Endothelial cell of umbilical vein (primary cell): Measurements from ENCODE around the gene ZSCAN29. TPM values are rescaled to one million over a fixed set of nuclear protein-coding genes. Genes with fewer than 3 reads are reported as not detected.

ENCODE experiments used
- BruUV-seq: library from RNA; stranded (reverse); fragments of 400-500 nt; replicated peaks from 2 replicates; lab custom pipeline; 2021; lab: Mats Ljungman, UMichigan
- CTCF ChIA-PET: fragments of 300-600, 350-600 bp; sonication (Branson Sonifier 250); formaldehyde crosslinking; loops from one replicate; lab custom pipeline; 2021; ENCODE audit warnings: antibody characterized with exemption, inconsistent platforms; lab: Charles Lee
- POLR2A ChIA-PET: fragments of 300-600, 350-600 bp; sonication (Branson Sonifier 250); formaldehyde crosslinking; loops from one replicate; lab custom pipeline; 2021; ENCODE audit warnings: antibody characterized with exemption, inconsistent platforms; lab: Charles Lee
- DNase-seq: peaks from one replicate; pipeline ENCODE4 v3.0.0-alpha.2; 2011; ENCODE audit warnings: low read depth, low spot score
- FAIRE-seq: peaks from 2 replicates; lab custom pipeline; 2011; peaks lifted over from hg19 to GRCh38; lab: Jason Lieb, UNC
- H2AFZ ChIP-seq: 2 replicates; pipeline ENCODE4 v1.6.0; 2012; ENCODE audit warnings: low read depth, low read length, control low read depth, inconsistent platforms
- H3K27ac ChIP-seq: 2 replicates; pipeline ENCODE4 v1.5.1; 2011; ENCODE audit warnings: low read depth, mild to moderate bottlenecking, control low read depth, low read length, moderate library complexity; ENCODE audit not compliant: insufficient read depth
- H3K27me3 ChIP-seq, 2 experiments: 2 replicates each; pipeline versions ENCODE4 v1.6.0 to v1.6.1; 2011; ENCODE audit warnings: low read length in 2 of 2, mixed read lengths in 1 of 2; ENCODE audit not compliant: control insufficient read depth in 2 of 2, insufficient read depth in 2 of 2
- H3K36me3 ChIP-seq, 2 experiments: 2 replicates in 1 of 2; 3 replicates in 1 of 2; pipeline ENCODE4 v1.5.1; 2011; ENCODE audit warnings: low read length in 2 of 2, mild to moderate bottlenecking in 1 of 2, moderate library complexity in 1 of 2; ENCODE audit not compliant: control insufficient read depth in 2 of 2, insufficient read depth in 2 of 2; ENCODE audit errors: extremely low read depth in 1 of 2
- H3K4me1 ChIP-seq: 3 replicates; pipeline ENCODE4 v1.5.1; 2011; ENCODE audit warnings: mild to moderate bottlenecking, low read length; ENCODE audit not compliant: control insufficient read depth, insufficient read depth; ENCODE audit errors: extremely low read depth
- H3K4me2 ChIP-seq: 2 replicates; pipeline ENCODE4 v1.6.1; 2011; ENCODE audit warnings: low read length, control low read depth, mixed read lengths; ENCODE audit not compliant: insufficient read depth
- H3K4me3 ChIP-seq, 3 experiments: fragments of 200-600 bp in 1 of 3; sonication (generic), shearing (Covaris generic) in 1 of 3; replicated peaks in 1 of 3; 2 replicates each; pipeline ENCODE4 v1.5.1; 2011 to 2016; ENCODE audit warnings: control low read depth in 3 of 3, low read length in 3 of 3, mild to moderate bottlenecking in 2 of 3, inconsistent platforms in 1 of 3, low read depth in 1 of 3, moderate library complexity in 1 of 3; ENCODE audit not compliant: insufficient read depth in 1 of 3
- H3K79me2 ChIP-seq: 2 replicates; pipeline ENCODE4 v1.6.0; 2012; ENCODE audit warnings: low read length, inconsistent platforms; ENCODE audit not compliant: control insufficient read depth, insufficient read depth
- H3K9ac ChIP-seq: replicated peaks from 2 replicates; pipeline ENCODE3; 2011; ENCODE audit warnings: low read length, control low read depth; ENCODE audit not compliant: insufficient read depth; ENCODE audit errors: extremely low read depth
- H3K9me1 ChIP-seq: replicated peaks from 3 replicates; pipeline ENCODE4 v1.6.0; 2011; ENCODE audit warnings: mild to moderate bottlenecking, low read length; ENCODE audit not compliant: control insufficient read depth, insufficient read depth; ENCODE audit errors: extremely low read depth
- H3K9me3 ChIP-seq: replicated peaks from 2 replicates; pipeline ENCODE4 v1.5.1; 2012; ENCODE audit warnings: low read length, inconsistent platforms; ENCODE audit not compliant: control insufficient read depth, insufficient read depth
- H4K20me1 ChIP-seq: replicated peaks from 2 replicates; pipeline ENCODE3; 2011; ENCODE audit warnings: mild to moderate bottlenecking, low read length; ENCODE audit not compliant: control insufficient read depth, insufficient read depth; ENCODE audit errors: extremely low read depth
- EZH2 ChIP-seq: IDR thresholded peaks from 2 replicates; pipeline ENCODE4 v1.6.1; 2012; ENCODE audit warnings: borderline replicate concordance, low read depth, mild to moderate bottlenecking, moderate library complexity, low read length, inconsistent platforms; ENCODE audit not compliant: severe bottlenecking
- FOS ChIP-seq: IDR thresholded peaks from 2 replicates; pipeline ENCODE4 v1.6.1; 2011; ENCODE audit warnings: mild to moderate bottlenecking, low read length, moderate library complexity, borderline replicate concordance; ENCODE audit not compliant: insufficient read depth
- GATA2 ChIP-seq: IDR thresholded peaks from 2 replicates; pipeline ENCODE4 v1.7.0; 2011; ENCODE audit warnings: low read depth, mild to moderate bottlenecking, moderate library complexity, mixed read lengths, low read length; ENCODE audit not compliant: insufficient read length, insufficient read depth
- JUN ChIP-seq: IDR thresholded peaks from 2 replicates; pipeline ENCODE4 v1.6.1; 2011; ENCODE audit warnings: borderline replicate concordance, low read depth; ENCODE audit not compliant: insufficient read length, insufficient read depth
- MAX ChIP-seq: IDR thresholded peaks from 2 replicates; pipeline ENCODE4 v1.6.1; 2011; ENCODE audit not compliant: insufficient read depth, insufficient read length
- MYC ChIP-seq: IDR thresholded peaks from one replicate; pipeline ENCODE4 v1.6.1; 2011; ENCODE audit warnings: mild to moderate bottlenecking, low read depth, low read length
- POLR2A ChIP-seq: IDR thresholded peaks from 2 replicates; pipeline ENCODE4 v1.6.1; 2012; ENCODE audit warnings: low read depth, mild to moderate bottlenecking, control low read depth, low read length
- POLR2AphosphoS5 ChIP-seq: IDR thresholded peaks from 2 replicates; pipeline ENCODE4 v1.6.1; 2012; ENCODE audit warnings: low read depth, mild to moderate bottlenecking, control low read depth, low read length, moderate library complexity; ENCODE audit not compliant: insufficient read depth
- dilution Hi-C: fragments of 300-500 bp; cut with MboI; formaldehyde crosslinking; loops from one replicate; pipeline ENCODE4 v1.15.0; 2019; ENCODE audit warnings: low sequenced_read_pairs; ENCODE audit not compliant: extremely low pct_ligation_motif_present
- intact Hi-C: fragments of 100-400 bp; cut with micrococcal nuclease; formaldehyde crosslinking; loops from one replicate; pipeline ENCODE4 v1.10.0; 2022
- polyA plus RNA-seq, 4 experiments: library from polyadenylated mRNA; depleted of rRNA in 3 of 4; stranded (reverse) in 3 of 4; unstranded in 1 of 4; fragments of >200 nt; gene quantifications; 2 replicates each; pipeline versions ENCODE4 v1.2.1 to v1.2.3, GENCODE V29; 2011 to 2012; ENCODE audit warnings: missing spikeins in 1 of 4
- total RNA-seq: library from RNA; stranded (reverse); gene quantifications from 2 replicates; pipeline ENCODE4 v1.2.3, GENCODE V29; 2021
- TF ChIP-seq, protein P1 (sequence below), 2 donors: IDR thresholded peaks; 1 replicate in 1 of 2; 2 replicates in 1 of 2; pipeline ENCODE4 v1.5.1; 2011; ENCODE audit warnings: low read length in 2 of 2, mild to moderate bottlenecking in 2 of 2, moderate library complexity in 2 of 2, control low read depth in 1 of 2, inconsistent platforms in 1 of 2, low read depth in 1 of 2; ENCODE audit not compliant: insufficient read depth in 1 of 2; ENCODE audit errors: extremely low read depth in 1 of 2

Gene ZSCAN29
- total and polyA plus RNA-seq, 2 donors (not counting 3 experiments of a cell fraction or from before 2014, with no cell fraction given): 3.7 to 15.7 TPM

GRCh38 chr15:43412096-43412495 is 41.3 kb upstream of the ZSCAN29 start:
- no peak overlapping the region for H2AFZ ChIP-seq
- no peaks in the 10 kb centered on the region for H4K20me1 ChIP-seq
- no peaks in the 10 kb centered on the region for H3K9me3 ChIP-seq
- DNase-seq (no peak), FAIRE-seq (no peak)
- H3K36me3 ChIP-seq: peaks cover 20 to 42% of the 10 kb centered on the region in 2 experiments
- ChIA-PET POLR2A (no interaction called here), CTCF (interaction anchor here (0.8 kb wide), 1 partner anchor 56 kb away, joined by 3 read pairs; no protein-coding TSS in a partner anchor)
- no peak overlapping the region for H3K4me2 ChIP-seq
- TF ChIP-seq GATA2 (no peak), MAX (no peak), POLR2A (no peak), MYC (no peak), EZH2 (no peak), POLR2AphosphoS5 (no peak), FOS (no peak), JUN (no peak)
- TF ChIP-seq, protein P1, sequence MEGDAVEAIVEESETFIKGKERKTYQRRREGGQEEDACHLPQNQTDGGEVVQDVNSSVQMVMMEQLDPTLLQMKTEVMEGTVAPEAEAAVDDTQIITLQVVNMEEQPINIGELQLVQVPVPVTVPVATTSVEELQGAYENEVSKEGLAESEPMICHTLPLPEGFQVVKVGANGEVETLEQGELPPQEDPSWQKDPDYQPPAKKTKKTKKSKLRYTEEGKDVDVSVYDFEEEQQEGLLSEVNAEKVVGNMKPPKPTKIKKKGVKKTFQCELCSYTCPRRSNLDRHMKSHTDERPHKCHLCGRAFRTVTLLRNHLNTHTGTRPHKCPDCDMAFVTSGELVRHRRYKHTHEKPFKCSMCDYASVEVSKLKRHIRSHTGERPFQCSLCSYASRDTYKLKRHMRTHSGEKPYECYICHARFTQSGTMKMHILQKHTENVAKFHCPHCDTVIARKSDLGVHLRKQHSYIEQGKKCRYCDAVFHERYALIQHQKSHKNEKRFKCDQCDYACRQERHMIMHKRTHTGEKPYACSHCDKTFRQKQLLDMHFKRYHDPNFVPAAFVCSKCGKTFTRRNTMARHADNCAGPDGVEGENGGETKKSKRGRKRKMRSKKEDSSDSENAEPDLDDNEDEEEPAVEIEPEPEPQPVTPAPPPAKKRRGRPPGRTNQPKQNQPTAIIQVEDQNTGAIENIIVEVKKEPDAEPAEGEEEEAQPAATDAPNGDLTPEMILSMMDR (IDR thresholded peaks at IDR 0.05; ENCODE audit: extremely low read depth in 1 of 2, insufficient read depth in 1 of 2, low read depth in 1 of 2, low read length in 2 of 2): no peak
- H3K27me3 ChIP-seq: no peaks in the 10 kb centered on the region
- dilution Hi-C loops (no loop called here), intact Hi-C loops (no loop called here)
- H3K4me1 ChIP-seq: no peaks in the 10 kb centered on the region
- peaks cover 2% of the 10 kb centered on the region for H3K9me1 ChIP-seq
- H3K9ac ChIP-seq: no peak overlapping the region
- H3K4me3 ChIP-seq: no peak overlapping the region
- H3K79me2 ChIP-seq: no peaks in the 10 kb centered on the region
- BruUV-seq: no TSS peak
- H3K27ac ChIP-seq: no peak overlapping the region
